HG02884 (cell line): ENCODE measurements around the gene GNPTG.

ENCODE experiments used
- ATAC-seq: cut with Tn5 transposase; IDR thresholded peaks from one replicate; pipeline ENCODE4 v1.9.1; 2021; ENCODE audit warnings: mild to moderate bottlenecking, moderate library complexity; ENCODE audit not compliant: unreplicated experiment

Gene GNPTG

GRCh38 chr16:1367486-1368174, 15.9 kb downstream of the GNPTG start:
- no peak for ATAC-seq

- ATAC-seq, result no peak
These were observed 19.6 kb downstream of the GNPTG start for GRCh38 chr16:1371054-1371978.

- ATAC-seq, result no peak
These were observed 20.7 kb downstream of the GNPTG start for GRCh38 chr16:1372292-1372950.

DNA sequence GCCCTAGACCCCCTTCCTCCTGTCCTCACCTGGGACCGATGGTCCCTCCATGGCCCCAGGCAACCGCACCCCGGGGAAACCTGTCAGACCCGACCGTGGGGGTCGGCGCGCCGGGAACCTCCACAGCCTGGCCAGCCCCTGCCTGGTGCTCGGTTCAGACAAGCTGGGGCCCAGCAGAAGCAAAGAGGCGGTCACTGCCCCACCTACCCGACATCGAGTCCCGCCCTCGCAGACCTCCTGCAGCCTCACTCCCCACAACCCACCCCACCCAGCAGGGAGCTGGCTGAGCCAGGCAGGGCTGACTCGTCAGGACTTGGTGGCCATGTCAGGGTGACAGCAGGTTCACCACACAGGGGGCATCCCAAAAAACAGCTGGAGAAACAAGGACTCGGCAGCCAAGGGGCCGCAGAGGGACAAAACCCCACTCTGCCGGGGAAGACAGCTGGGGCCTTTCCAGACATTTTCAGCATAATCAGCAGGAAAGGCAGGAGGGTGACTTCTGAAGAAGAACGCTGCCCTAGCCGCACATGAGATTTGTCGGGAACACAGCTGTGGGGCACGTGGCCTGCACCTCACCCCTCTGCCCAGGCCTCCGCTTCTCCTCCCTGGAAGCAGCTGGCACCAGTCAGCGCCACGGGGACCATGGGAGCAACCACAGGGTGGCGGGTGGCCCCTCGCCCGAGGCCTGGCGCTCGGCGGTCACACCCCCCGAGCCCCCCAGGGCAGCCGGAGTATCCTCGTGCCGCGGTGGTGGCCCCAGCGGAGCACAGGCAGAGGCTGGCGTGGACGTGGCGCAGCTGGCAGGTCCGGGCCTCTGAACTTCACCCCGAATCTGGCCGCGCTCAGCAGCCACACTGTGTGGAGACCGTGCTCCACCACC, 22.9 kb downstream of the GNPTG start:
- no peak for ATAC-seq

- no peak for ATAC-seq
These were observed 23.5 kb downstream of the GNPTG start for GRCh38 chr16:1375298-1375640.

- no peak for ATAC-seq
These were observed 24.1 kb downstream of the GNPTG start for GRCh38 chr16:1375741-1376410.

DNA sequence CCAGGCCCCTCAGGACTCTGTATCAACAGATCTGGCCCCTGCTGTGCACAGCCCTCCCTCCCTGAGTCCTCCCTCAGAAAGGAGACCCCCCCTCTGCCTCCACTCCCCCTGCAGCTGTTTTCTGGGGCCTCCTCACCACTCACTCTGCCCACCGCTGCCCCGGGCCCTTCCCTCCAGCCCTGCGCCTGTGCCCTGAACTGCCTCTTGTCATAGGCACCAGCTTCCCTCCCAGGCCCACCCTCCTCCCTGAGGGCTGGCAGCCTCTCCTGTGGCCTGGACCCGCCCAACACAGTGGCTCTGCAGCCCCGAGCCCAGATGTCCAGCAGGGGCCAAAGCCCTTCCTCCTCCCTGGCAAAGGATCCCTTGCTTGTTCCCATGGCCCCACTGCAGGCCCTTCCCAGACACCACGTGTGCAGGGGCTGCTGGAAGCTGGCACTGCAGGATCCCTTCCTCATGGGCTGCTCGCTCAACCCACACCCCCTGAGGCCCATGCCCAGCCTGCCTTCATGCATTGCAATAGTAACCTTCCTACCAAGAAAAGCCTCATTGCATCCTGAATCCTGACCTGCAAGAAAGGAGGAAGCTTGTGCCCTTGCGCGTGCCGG, 25.8 kb downstream of the GNPTG start:
- no peak for ATAC-seq

DNA sequence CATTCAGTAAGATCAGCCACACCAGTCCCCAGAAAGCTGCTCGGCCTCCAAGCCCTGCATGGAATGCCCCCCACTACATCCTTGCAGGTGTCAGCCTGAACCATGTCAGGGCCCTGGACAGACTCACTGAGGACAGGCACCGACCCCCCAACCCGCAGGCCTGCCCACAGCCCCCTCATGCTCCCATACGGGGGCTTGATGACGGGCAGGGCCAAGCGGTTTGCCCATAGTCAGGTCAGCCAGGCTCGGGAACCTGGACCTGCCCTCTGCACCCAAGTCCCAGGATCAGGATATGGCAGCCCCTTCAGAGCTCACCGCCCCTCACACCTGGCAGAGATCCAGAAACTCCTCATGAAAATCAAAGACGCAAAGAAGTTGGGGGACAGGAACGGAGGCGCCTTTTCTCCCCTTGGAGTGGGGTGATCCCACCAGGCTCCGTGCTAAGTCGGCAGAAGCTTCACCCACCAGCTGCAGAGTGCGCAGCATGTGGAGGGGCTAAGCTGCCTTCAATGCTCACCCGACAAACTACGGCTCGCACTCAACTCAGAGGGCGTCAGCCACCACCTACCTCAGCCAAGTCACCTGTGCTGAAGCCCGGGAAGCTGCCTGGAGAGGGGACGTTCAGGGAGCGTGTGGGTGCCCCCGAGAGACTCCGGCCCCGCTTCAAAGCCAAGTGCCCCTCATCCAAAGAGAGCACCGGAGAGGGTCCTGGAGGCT, 26.5 kb downstream of the GNPTG start:
- no peak for ATAC-seq

GRCh38 chr16:1378804-1379303, 27.1 kb downstream of the GNPTG start:
- no peak for ATAC-seq

GRCh38 chr16:1379304-1380076, 27.8 kb downstream of the GNPTG start:
- ATAC-seq, result no peak

DNA sequence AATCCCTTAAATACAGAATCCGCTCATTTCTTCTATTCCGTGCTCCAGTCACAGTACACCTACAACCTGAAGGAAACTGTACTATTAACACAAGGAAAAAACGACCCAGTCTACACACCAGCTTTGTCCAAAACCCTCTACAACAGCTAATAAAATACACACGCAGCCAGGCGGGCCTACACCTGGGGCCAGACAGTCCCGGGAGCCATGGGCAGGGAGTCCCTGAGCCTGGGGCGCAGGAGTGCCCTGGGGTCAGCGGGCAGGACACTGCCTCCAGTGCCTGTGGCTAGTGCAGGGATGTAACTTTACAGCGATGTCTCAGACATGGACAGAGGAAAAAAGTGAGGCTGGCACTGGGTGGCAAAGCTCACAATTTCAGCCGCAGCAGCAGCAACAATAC, 28.5 kb downstream of the GNPTG start:
- no peak for ATAC-seq

GRCh38 chr16:1381612-1382406, 30.1 kb downstream of the GNPTG start:
- no peak for ATAC-seq

DNA sequence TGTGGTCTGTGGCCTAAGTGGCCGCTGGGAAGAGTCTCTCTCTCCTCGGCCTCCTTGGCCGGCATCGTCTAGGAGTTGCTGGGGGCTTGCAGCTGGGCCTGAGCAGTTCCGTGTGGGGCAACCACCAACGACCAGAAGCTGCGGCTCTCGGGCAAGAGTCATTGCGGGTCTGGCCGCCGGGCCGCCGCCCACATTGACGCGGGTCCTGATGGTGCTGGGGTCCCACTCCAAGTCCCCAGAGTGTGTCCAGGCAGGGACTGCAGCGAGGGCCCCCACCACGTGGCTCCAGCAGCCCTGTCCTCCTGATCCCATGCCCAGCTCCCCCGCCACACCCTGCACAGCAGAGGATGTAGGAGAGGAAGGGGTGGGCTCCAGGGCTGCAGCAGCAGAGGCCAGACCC, 31.8 kb downstream of the GNPTG start:
- ATAC-seq, result no peak

GRCh38 chr16:1385232-1385631, 33.5 kb downstream of the GNPTG start:
- ATAC-seq, result no peak

DNA sequence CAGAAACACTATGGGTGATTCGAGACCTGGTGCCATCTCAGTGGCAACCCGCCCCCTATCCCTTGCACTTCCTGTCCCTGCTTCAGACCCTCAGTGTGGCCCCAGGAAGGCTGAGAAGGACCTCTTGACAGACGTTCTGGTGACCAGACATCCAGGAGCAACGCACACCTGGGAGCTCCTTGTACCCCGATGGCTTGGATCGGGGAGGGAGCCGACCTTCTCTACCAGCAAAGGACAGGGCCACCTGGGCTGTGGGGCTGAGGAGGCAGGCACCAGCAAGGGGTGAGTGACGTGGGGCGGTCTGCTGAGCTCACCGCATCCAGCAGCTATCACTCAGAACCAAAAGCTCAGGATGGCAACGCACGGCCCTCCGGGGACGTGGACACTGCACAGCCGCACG, 35.6 kb downstream of the GNPTG start:
- no peak for ATAC-seq

GRCh38 chr16:1389762-1390161, 38.0 kb downstream of the GNPTG start:
- ATAC-seq, result no peak

GRCh38 chr16:1390239-1390779, 38.6 kb downstream of the GNPTG start:
- no peak for ATAC-seq
